Astrocyte of the cerebellum (primary cell): ENCODE data around the gene BDKRB1.

Experiments used
- DNase-seq: peaks from one replicate; pipeline ENCODE4 v3.0.0-alpha.2; 2011; ENCODE audit warnings: low read depth
- H3K4me3 ChIP-seq: 2 replicates; pipeline ENCODE4 v1.5.1; 2011; ENCODE audit warnings: mild to moderate bottlenecking, low read depth, low read length, moderate library complexity
- CTCF ChIP-seq: IDR thresholded peaks from 2 replicates; pipeline ENCODE4 v1.5.1; 2012; ENCODE audit warnings: low read length, low read depth, moderate library complexity, mild to moderate bottlenecking; ENCODE audit errors: missing control alignments
- in situ Hi-C: cut with HindIII; loops from 2 replicates; pipeline ENCODE4 v1.10.0; 2017; ENCODE audit warnings: low sequenced_read_pairs

BDKRB1 gene

GRCh38 chr14:96255501-96256366 is at the start of gene BDKRB1:
Gene BDKRB1 (plus strand): TSS chr14:96256210. CDS start chr14:96263683, 7,473 bp downstream.
- no peak for DNase-seq
- in situ Hi-C loops: no loop called here
- H3K4me3 ChIP-seq: no peak within 1 kb of the TSS
- no peak for TF ChIP-seq CTCF

GRCh38 chr14:96206461-96206860 is 49.5 kb upstream of the BDKRB1 start:
- no peak for TF ChIP-seq CTCF
- DNase-seq: no peak
- in situ Hi-C loops: no loop called here
- H3K4me3 ChIP-seq: no peak overlapping the region

- DNase-seq: no peak
- H3K4me3 ChIP-seq: no peak overlapping the region
- in situ Hi-C loops: no loop called here
- TF ChIP-seq CTCF: no peak
Measured at GRCh38 chr14:96207686-96208085, 48.3 kb upstream of the BDKRB1 start.

GRCh38 chr14:96208739-96209138 is 47.3 kb upstream of the BDKRB1 start:
- no peak overlapping the region for H3K4me3 ChIP-seq
- in situ Hi-C loops: no loop called here
- DNase-seq: no peak
- TF ChIP-seq CTCF: no peak

GRCh38 chr14:96212140-96212539 is 43.9 kb upstream of the BDKRB1 start:
- no peak for TF ChIP-seq CTCF
- no peak overlapping the region for H3K4me3 ChIP-seq
- DNase-seq: no peak
- in situ Hi-C loops: no loop called here

GRCh38 chr14:96212896-96213295 is 43.1 kb upstream of the BDKRB1 start:
- TF ChIP-seq CTCF: no peak
- DNase-seq: no peak
- H3K4me3 ChIP-seq: no peak overlapping the region
- in situ Hi-C loops: no loop called here
